Left ventricle myocardium inferior (tissue), 1 donor: ENCODE measurements around the gene OOSP4B. TPM values are rescaled to one million over a fixed set of nuclear protein-coding genes. Genes with fewer than 3 reads are reported as not detected.
"Not testable (repeated sequence)": the region's sequence is repeated elsewhere in the genome, so short reads cannot be mapped to it uniquely, and the experiment has no call there.

Experiments
- DNase-seq: peaks from one replicate; pipeline ENCODE4 v3.0.0-alpha.2; 2020
- H3K27ac ChIP-seq: fragments of 200-600 bp; replicated peaks from 2 replicates; pipeline ENCODE4 v1.8.0; 2021
- H3K27me3 ChIP-seq: fragments of 200-600 bp; 2 replicates; pipeline ENCODE4 v1.8.0; 2021; ENCODE audit warnings: low read depth
- H3K36me3 ChIP-seq: fragments of 200-600 bp; 2 replicates; pipeline ENCODE4 v1.8.0; 2021
- H3K4me1 ChIP-seq: fragments of 200-600 bp; 2 replicates; pipeline ENCODE4 v1.8.0; 2021
- H3K4me3 ChIP-seq: fragments of 200-600 bp; 2 replicates; pipeline ENCODE4 v1.8.0; 2021; ENCODE audit warnings: mild to moderate bottlenecking, moderate library complexity
- H3K9me3 ChIP-seq: fragments of 200-600 bp; replicated peaks from 2 replicates; pipeline ENCODE4 v1.8.0; 2021
- intact Hi-C: fragments of 100-400 bp; cut with micrococcal nuclease; formaldehyde crosslinking; loops from one replicate; pipeline ENCODE4 v1.11.0; 2022
- total RNA-seq: library from RNA; stranded (reverse); fragmentation: NEBNext Ultra II Directional; extraction: Animal tissue kit (Norgen Biotek cat#: 25700); gene quantifications from one replicate; pipeline ENCODE4 v1.2.1, GENCODE V29; 2021
- TF ChIP-seq, protein P1 (sequence below): fragments of 200-600 bp; IDR thresholded peaks from 2 replicates; pipeline ENCODE4 v1.8.0; 2021; ENCODE audit warnings: antibody characterized with exemption, mild to moderate bottlenecking, borderline replicate concordance
- donor health status: DM: no; HTN: yes; CAD: no; lungs with severe emphysema.

The OOSP4B gene
- total RNA-seq, 1 donor from 2014 or later: not detected

DNA sequence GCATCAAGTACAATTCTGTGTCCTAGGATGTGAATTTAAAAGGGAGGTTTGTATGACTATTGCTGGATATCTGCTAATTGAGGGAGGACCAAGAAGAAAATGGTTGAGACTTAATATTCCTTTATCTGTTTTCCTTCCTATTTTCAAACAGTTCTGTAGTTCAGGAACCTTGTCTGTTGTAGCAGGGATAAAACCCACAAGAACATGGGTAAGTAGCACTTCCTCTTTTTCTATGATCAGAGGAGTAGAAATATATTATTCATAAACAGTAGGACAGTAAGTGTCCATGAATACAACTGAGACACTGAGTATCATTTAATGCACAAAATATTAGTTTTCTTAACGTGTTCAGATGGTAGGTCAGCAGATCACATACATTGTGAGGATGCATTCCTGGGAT, 47.1 kb downstream of the OOSP4B start:
- Histone ChIP-seq H3K4me1 (no peaks in the 10 kb centered on the region), H3K9me3 (peaks cover 5% of the 10 kb centered on the region), H3K36me3 (no peaks in the 10 kb centered on the region), H3K27ac (no peak overlapping the region), H3K27me3 (no peaks in the 10 kb centered on the region), H3K4me3 (no peak overlapping the region)
- intact Hi-C loops: no loop called here
- TF ChIP-seq, protein P1, sequence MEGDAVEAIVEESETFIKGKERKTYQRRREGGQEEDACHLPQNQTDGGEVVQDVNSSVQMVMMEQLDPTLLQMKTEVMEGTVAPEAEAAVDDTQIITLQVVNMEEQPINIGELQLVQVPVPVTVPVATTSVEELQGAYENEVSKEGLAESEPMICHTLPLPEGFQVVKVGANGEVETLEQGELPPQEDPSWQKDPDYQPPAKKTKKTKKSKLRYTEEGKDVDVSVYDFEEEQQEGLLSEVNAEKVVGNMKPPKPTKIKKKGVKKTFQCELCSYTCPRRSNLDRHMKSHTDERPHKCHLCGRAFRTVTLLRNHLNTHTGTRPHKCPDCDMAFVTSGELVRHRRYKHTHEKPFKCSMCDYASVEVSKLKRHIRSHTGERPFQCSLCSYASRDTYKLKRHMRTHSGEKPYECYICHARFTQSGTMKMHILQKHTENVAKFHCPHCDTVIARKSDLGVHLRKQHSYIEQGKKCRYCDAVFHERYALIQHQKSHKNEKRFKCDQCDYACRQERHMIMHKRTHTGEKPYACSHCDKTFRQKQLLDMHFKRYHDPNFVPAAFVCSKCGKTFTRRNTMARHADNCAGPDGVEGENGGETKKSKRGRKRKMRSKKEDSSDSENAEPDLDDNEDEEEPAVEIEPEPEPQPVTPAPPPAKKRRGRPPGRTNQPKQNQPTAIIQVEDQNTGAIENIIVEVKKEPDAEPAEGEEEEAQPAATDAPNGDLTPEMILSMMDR: no peak
- DNase-seq: no peak

DNA sequence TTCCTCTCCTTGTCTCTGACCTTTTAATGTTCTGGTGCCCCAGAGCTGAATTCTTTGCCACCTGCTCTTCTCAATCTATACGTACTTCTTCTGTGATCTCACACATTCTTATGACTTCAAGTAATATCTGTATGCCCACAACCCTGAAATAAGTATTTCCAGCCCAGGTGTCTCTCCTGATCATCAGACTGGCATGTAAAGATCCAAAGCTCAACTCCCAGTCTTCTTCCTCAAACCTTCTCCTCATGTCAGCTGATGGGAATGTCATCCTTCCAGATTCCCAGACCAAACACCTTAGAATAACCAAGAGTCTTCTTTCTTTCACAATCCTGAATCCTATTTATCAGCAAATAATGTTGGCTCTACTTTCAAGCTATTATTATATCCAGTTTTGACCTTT, 48.8 kb downstream of the OOSP4B start:
- TF ChIP-seq, protein P1: no peak
- H3K36me3 ChIP-seq: no peaks in the 10 kb centered on the region

DNA sequence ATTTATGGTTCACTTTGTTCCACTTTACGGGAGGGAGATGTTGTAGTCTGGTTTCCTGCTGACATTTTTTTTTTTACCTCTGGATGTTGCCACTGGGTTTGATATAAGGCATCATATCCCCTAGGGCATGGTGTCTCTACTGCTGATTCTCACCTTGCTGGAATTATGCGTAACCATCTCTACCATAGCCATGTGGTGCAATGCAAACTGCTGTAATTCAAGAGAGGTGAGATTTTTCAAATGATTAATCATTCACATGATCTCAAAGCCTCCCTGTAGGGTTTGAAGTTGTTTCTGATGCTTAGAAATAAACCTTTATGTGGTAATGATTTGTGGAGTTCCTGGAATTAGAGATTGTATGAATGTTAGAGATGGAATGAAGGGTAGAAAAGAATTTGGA, 52.5 kb downstream of the OOSP4B start:
- Histone ChIP-seq H3K27ac (no peak overlapping the region), H3K4me3 (no peak overlapping the region), H3K4me1 (no peaks in the 10 kb centered on the region), H3K27me3 (no peaks in the 10 kb centered on the region), H3K9me3 (no peaks in the 10 kb centered on the region), H3K36me3 (no peaks in the 10 kb centered on the region)
- no peak for DNase-seq
- TF ChIP-seq, protein P1: no peak
- intact Hi-C loops: no loop called here

More for the DNA sequence above, 48.8 kb downstream of the OOSP4B start:
- Histone ChIP-seq H3K27me3 (no peaks in the 10 kb centered on the region), H3K27ac (no peak overlapping the region), H3K9me3 (no peaks in the 10 kb centered on the region), H3K4me3 (no peak overlapping the region), H3K4me1 (no peaks in the 10 kb centered on the region)
- DNase-seq: no peak
- intact Hi-C loops: no loop called here

DNA sequence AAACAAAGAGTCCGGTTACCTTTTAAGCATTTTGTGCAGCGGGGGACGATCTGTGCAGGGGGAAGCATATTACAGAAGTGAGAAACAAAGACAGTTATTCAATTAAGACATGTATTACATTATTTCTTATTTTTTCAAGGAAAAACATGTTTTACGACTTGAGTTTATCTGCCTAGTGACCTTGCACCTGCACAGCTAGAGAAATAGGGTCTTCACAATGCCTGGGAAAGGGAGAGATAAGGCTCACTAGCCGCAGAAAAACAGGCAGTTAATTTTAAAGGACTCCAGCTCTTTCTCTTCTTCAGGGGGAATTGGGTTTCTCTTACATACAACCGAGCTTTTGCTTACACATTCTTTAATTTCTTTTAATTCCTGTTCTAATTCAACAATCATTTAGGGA, 54.7 kb downstream of the OOSP4B start:
- H3K27ac ChIP-seq, H3K4me1 ChIP-seq, H3K27me3 ChIP-seq, H3K36me3 ChIP-seq, intact Hi-C loops, H3K4me3 ChIP-seq, H3K9me3 ChIP-seq, DNase-seq: not testable (repeated sequence)

DNA sequence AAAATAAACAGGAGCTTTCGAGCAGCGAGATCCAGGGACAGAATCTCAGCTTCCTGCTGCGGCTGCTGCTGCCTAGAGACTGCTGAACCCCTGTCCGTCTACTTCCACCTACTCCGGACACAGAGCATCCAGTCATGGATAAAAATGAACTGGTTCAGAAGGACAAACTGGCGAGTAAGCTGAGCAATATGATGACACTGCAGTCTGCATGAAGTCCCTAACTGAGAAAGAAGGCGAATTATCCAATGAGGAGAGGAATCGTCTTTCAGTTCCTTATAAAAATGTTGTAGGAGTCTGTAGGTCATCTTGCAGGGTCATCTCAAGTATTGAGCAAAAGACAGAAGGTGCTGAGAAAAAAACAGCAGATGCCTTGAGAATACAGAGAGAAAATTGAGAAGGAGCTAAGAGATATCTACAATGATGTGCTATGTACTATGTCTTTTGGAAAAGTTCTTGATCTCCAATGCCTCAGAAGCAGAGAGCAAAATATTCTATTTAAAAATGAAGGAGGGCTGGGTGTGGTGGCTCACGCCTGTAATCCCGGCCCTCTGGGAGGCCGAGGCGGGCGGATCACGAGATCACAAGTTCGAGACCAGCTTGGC, 60.3 kb downstream of the OOSP4B start:
- Histone ChIP-seq H3K27ac (no peak overlapping the region), H3K4me3 (no peak overlapping the region), H3K36me3 (no peaks in the 10 kb centered on the region), H3K4me1 (no peaks in the 10 kb centered on the region), H3K9me3 (no peaks in the 10 kb centered on the region), H3K27me3 (no peaks in the 10 kb centered on the region)
- TF ChIP-seq, protein P1: no peak
- no peak for DNase-seq
- intact Hi-C loops: no loop called here

DNA sequence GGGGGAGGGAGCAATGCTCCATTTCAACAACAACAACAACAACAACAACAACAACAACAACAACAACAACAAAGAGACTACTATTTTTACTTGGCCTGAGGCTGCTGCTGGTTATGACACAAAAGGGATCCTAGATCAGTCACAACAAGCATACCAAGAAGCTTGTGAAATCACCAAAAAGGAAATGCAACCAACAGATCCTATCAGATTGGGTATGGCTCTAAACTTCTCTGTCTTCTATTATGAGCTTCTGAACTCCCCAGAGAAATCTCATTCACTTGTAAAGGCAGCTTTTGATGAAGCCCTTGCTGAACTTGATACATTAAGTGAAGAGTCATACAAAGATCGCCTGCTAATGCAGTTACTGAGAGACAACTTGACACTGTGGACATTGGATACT, 61.0 kb downstream of the OOSP4B start:
- DNase-seq: no peak
- Histone ChIP-seq H3K36me3 (no peaks in the 10 kb centered on the region), H3K27ac (no peak overlapping the region), H3K4me1 (no peaks in the 10 kb centered on the region), H3K9me3 (no peaks in the 10 kb centered on the region), H3K4me3 (no peak overlapping the region), H3K27me3 (no peaks in the 10 kb centered on the region)
- TF ChIP-seq, protein P1: no peak
- intact Hi-C loops: no loop called here
